Stimulated activated CD4-positive, alpha-beta T cell treated with anti-CD3 and anti-CD28 coated beads, Interleukin-15, amount 100 ng/mL, for 48 hours (primary cell): ENCODE data around the gene TMEM170B.

ENCODE experiments used
- DNase-seq, 2 donors: peaks; one replicate each; pipeline ENCODE4 v3.0.0-alpha.2; 2020; ENCODE audit warnings: low read depth in 2 of 2

TMEM170B gene

DNA sequence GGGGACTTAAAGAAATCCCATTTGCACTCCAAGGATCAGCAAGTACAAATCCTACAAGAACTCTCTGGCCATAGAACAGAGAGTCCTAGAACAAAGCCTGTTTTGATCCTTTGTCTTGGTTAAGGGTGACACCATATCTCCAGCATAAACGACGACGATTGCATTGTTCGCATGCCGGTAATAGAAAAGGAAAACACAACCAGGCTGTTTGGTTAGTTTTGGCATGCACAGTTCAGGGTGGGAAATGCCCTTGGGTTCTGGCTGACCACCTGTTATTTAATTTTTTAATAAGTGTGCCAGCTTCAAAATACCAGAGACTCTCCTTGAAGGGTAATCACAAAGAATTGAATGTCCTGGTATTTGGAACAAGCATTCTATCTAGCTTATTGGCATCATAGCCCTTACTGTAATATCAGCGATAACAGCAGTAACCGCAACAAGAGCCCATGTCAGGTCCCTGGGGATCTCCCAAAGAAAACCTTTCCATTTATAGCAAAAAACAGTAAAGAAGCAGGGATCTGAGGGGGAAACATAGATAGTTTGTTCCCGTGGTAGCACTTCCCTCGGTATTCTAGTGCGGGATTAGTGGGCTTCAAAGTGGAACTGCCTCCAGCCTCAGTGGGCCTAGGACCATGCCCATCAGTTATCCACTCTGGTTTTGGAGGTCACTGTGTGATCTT is 77.1 kb downstream of the TMEM170B start:
- no peak for DNase-seq

DNA sequence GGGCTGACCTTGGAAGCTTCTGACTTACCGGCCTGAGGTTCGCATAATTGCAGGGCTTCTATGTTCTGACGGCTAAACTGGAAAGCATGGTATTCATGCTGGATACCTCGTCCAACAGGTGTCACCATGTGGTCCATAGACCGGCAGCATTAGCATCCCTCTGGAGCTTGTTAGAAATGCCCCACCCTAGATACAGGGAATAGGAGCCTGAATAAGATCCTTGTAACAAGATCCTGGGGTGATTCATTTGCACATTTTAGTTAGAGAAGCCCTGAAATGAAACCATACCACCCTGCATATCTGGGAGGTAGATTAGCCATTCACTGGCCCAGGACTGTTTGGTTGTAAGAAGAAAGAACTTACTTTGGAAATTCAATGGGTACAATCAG is 77.7 kb downstream of the TMEM170B start:
- no peak for DNase-seq

DNA sequence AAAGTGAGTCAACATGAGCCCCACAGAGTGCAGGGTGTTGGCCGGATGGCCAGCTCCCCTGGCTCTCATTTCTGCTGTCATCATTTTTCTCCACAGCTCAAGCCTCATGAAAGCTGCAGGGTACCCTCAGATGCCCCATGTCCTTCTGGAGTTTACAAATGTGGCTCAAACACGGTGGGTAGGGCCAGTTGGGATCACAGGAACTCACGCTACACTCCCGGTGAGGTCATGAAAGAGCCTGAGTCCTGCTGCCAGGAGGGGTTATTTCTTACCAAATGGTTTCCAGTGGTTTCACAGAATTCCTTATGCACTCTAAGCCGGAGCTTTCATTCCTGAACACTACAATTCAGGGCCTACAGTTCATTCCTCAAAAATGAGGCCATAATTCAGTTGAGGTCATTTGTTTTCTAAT is 78.7 kb downstream of the TMEM170B start:
- DNase-seq, result no peak

DNA sequence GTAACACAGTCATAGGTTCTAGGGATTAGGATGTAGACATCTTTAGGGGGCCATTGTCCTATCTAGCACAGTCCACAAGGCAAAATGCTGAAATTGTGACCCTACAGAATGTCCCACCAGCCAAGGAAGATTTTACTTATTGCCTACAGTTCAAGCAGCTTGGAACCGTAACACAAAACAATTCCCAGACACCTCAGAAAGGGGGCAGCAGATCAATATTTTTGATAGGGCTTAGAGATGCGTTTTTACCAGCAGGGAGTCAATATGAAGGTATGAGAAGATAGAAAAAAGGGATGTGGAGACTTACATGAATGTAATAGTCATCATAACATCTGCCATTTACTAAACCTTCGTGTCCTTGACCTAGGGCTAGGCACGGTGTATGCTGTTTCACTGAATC is 81.0 kb downstream of the TMEM170B start:
- no peak for DNase-seq

DNA sequence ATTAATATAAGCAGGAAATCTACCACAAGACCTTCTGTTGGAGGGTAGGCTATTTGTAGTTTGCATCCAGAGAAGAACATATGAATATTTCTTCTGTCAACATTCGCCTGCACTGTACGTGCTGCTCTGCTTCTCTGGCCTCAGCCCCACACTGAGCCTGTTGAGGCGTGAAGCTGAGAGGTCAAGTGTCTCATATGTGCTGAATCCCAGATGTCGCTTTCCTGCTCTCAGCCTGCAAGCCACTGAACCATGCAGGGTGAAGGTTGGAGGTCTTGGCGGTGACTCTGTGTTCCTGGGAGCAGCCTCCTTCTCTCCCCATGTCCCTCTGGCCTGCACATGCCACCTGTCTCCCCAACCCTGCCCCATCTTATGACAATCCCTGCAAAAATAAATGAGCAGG is 83.6 kb downstream of the TMEM170B start:
- no peak for DNase-seq

DNA sequence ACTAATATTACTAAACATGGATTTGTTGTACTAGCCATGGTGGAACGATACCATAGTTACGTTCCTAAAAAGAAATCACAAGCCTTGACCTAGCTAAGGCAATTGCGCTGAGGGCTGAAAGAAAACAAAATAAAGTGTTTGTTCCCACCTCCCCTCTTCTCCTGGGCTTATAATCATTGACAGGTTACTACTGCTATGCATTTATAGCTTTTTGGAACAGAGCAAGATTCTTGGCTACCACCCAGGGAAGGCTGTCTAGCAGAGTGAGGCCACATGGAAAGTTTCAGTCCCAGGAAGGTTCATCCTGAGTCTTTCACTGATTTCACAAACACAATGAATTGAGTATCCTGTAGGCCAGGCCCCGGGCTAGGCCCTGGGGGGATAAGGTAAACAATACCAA is 84.6 kb downstream of the TMEM170B start:
- DNase-seq, result no peak

DNA sequence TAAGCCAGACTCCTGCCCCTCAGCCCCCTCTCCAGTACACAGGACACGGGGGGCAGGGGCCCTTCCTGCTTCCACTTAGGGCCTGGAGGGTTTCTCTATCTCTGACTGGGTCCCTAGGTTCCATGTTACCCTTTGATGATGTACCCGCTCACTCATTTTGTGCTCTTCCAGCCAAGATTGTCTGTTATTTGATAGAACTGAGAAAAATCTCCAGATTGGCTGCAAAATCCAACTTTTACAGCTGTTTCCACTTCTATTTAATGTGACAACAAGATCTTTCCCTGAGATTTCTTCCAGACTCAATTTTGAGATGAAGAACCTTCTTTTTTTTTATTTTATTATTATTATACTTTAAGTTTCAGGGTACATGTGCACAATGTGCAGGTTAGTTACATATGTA is 85.7 kb downstream of the TMEM170B start:
- DNase-seq, result no peak

DNA sequence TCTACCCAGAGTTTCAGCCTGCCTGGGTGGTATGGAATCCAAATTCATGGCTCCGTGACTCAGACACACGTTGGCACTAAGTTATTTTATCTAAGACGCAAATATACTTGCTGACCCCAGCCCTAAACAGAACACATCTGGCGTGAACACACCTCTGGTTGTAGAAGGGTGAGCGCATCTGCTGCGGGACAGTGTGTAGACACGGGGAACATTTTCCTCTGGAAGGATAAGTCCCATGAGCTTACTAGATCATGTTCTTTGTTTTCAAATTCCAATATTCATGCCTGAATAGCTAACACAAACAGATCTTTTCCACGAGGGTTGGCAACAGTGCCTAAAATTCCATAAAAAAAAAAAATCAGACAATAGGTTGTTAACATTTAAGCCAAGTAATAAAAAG is 87.8 kb downstream of the TMEM170B start:
- no peak for DNase-seq

DNA sequence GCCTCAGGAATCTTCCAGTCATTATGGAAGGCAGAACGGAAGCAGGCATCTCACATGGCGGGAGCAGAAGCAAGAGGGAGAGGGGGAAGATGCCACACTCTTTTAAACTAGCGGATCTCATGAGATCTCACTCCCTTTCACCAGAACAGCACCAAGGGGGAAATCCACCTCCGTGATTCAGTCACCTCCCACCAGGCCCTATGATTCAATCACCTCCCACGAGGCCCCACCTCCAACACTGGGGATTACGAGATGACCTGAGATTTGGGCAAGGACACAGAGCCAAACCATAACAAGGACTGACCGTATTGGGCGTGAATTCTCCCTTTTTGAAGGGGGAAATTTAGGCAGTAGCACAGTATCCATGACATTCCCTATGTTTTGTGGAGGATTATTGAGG is 88.8 kb downstream of the TMEM170B start:
- no peak for DNase-seq

DNA sequence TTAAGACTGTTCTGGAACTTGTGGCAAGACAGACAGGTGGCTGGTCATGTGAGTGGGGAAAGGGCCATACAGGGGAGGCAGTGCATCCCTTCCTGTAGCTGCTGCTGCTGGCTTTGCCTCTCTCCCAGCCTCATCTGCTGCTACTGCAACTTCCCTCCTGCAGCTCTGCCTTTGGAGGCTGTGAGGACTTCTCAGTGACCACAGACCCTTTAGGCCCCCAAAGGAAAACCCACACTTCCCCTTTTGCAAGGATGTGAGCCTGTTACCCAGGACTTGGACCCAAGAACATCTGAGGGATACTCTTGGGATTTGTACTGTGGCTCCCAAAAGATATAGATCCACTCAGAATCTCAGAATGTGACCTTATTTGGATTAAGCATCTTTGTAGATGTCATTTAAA is 91.0 kb downstream of the TMEM170B start:
- no peak for DNase-seq

DNA sequence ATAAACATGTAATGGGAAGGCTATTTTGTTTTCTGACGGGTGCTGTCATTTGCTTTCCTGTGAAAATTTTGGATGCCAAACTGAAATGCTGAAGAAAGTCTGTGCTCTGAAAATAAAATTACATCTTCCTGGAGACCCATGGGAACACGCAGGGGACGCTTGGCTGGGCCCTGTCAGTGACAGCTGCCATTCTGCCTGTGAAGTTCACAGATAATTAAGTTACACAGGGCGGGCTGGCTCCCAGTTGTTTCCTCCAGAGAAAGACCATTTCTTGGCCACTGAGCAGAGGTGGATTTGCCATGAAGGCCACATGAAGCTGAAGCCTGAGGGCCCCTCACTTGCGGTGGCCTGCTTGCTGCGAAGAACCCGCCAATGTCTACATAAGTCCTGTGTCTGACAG is 93.5 kb downstream of the TMEM170B start:
- no peak for DNase-seq

DNA sequence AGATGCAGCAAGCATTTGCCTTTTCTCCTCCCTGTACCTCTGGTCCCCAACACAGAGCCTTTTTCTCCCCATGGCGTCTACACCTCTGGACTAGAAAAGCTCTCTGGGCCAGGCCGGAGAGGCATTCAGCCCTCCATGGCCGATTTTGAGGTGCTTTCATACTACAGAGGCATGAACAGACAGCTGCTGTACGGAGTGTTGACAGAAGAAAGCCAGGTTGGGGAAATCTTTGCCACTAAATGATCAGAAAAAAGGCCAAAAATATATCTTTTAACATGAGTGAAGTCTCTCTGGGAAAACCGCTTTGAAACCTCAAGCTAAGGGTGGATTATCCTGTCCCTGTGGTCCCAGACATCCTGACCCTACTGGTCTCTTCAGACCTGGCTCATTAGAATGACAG is 94.0 kb downstream of the TMEM170B start:
- DNase-seq, result no peak

DNA sequence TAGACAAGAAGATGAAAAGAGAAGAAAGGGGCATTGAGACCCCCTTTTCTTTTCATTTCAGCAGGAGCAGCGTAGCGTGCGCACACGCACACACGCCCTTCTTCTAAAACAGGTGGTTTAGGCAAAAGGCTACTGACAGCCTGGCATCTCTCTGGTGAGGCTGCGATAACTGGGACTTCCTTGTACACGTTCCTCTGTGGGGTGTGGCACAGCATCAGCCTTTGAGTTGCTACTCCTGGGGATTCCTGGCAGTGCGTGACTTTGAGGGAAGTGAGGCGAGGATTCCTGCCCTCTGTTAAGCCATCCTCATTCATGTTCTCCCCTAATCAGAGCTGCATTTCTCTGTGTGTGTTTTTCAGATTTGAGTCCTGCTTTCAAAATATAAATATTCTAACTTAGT is 94.7 kb downstream of the TMEM170B start:
- DNase-seq, result no peak

DNA sequence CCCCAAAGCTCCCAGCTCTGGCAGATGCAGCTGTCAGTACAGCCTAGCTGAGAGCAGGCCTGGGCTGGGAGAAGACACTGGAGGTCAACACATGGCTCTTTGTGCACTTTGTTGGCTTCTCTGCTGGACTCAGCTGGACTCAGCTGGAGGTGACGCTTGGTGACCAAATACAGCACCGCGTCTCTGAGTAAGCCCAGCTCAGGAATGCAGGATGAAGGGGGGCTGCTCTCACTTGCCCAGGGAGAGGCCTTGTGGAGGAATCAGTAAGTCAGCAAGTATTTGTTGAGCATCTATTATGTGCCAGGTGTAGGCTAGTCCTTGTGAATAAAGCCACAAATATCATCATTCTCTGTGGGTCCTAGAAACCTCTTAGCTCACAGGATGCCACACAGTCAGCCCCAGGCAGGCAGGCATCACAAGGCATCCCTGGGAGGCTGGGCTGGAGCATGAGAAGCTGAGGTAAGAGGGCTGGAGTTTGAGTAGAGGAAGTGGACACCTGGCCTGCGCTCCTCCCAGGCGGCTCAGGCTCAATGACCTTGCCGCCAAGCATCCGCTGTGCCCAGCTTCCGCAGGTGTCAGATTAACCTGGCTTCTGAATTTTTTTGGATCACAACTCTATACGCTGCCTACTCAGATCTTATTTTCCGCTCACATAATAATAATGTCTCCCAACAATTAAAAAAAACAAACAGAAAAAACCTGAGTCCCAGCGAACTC is 95.4 kb downstream of the TMEM170B start:
- no peak for DNase-seq
